Immature natural killer cell (primary cell): ENCODE measurements around the gene NIPSNAP3A. TPM values are rescaled to one million over a fixed set of nuclear protein-coding genes. Genes with fewer than 3 reads are reported as not detected.

Source experiments
- DNase-seq, 3 donors: peaks; one replicate each; pipeline ENCODE4 v3.0.0; 2022; ENCODE audit warnings: mixed read lengths in 1 of 3
- H3K27ac Mint-ChIP-seq, 6 donors: one replicate each; pipeline ENCODE4 v1.8.0; 2020; ENCODE audit warnings: mixed read lengths in 6 of 6, mild to moderate bottlenecking in 5 of 6, inconsistent platforms in 4 of 6, moderate library complexity in 3 of 6
- H3K27me3 Mint-ChIP-seq, 3 donors: one replicate each; pipeline ENCODE4 v1.8.0; 2020 to 2021; ENCODE audit warnings: low read depth in 3 of 3, mild to moderate bottlenecking in 3 of 3, mixed read lengths in 3 of 3, moderate library complexity in 3 of 3, inconsistent platforms in 1 of 3
- H3K36me3 Mint-ChIP-seq, 3 donors: one replicate each; pipeline ENCODE4 v1.8.0; 2020; ENCODE audit warnings: mixed read lengths in 3 of 3, inconsistent platforms in 2 of 3, mild to moderate bottlenecking in 2 of 3
- H3K4me1 Mint-ChIP-seq, 2 donors: one replicate each; pipeline ENCODE4 v1.8.0; 2020; ENCODE audit warnings: inconsistent platforms in 2 of 2, mild to moderate bottlenecking in 2 of 2, mixed read lengths in 2 of 2, moderate library complexity in 1 of 2
- H3K4me3 Mint-ChIP-seq, 5 donors: one replicate each; pipeline ENCODE4 v1.8.0; 2020; ENCODE audit warnings: mild to moderate bottlenecking in 5 of 5, mixed read lengths in 5 of 5, inconsistent platforms in 3 of 5, moderate library complexity in 3 of 5
- H3K9me3 Mint-ChIP-seq, 6 donors: one replicate each; pipeline ENCODE4 v1.8.0; 2020; ENCODE audit warnings: mild to moderate bottlenecking in 6 of 6, mixed read lengths in 6 of 6, inconsistent platforms in 4 of 6, moderate library complexity in 3 of 6
- polyA plus RNA-seq, 3 donors: library from polyadenylated mRNA; unstranded; fragments of 300-500 nt; fragmentation: Illumina TruSeq; gene quantifications; one replicate each; pipeline ENCODE4 v1.2.3, GENCODE V29; 2021

Gene NIPSNAP3A
- polyA plus RNA-seq, 3 donors from 2014 or later, result 28.2 to 58.0 (median 29.2) TPM

DNA sequence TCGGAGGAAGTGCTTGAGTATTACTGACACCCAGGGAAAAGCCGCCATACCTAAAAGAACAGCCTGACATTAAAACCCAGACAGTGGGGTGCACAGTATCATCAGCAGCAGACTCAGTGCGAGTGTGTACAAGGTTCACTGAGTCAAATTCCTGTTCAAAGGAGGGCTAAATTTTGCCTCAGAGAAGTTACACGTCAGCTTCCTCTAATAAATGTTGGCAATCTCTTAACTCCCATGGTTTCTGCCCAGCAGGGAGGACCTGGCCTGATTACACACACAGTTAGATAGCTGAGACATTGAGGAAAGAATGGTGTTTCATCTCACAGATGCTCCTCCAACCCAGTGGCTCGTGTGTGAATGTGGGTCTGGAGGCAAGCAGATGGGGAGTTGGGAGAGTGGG lies 54.6 kb downstream of the NIPSNAP3A start:
- no peaks in the 10 kb centered on the region for H3K36me3 Mint-ChIP-seq

GRCh38 chr9:104802906-104803305 lies 55.4 kb downstream of the NIPSNAP3A start:
- peaks cover 0 to 2% (median under 1%) of the 10 kb centered on the region in 3 donors for H3K27me3 Mint-ChIP-seq
- no peak overlapping the region for H3K27ac Mint-ChIP-seq
- H3K9me3 Mint-ChIP-seq, result no peaks in the 10 kb centered on the region
- DNase-seq, result no peak
- no peaks in the 10 kb centered on the region for H3K36me3 Mint-ChIP-seq
- no peaks in the 10 kb centered on the region for H3K4me1 Mint-ChIP-seq
- H3K4me3 Mint-ChIP-seq, result no peak overlapping the region

More for the DNA sequence above, 54.6 kb downstream of the NIPSNAP3A start:
- no peaks in the 10 kb centered on the region for H3K4me1 Mint-ChIP-seq
- no peak overlapping the region for H3K4me3 Mint-ChIP-seq
- DNase-seq, result no peak
- H3K27me3 Mint-ChIP-seq, result peaks cover 0 to 2% (median 2%) of the 10 kb centered on the region in 3 donors
- H3K27ac Mint-ChIP-seq, result no peak overlapping the region
- H3K9me3 Mint-ChIP-seq, result no peaks in the 10 kb centered on the region

GRCh38 chr9:104805441-104805840 lies 58.0 kb downstream of the NIPSNAP3A start:
- no peak for DNase-seq
- Mint-ChIP-seq H3K4me3 (no peak overlapping the region), H3K27me3 (peaks cover 0 to 3% (median 2%) of the 10 kb centered on the region in 3 donors), H3K36me3 (no peaks in the 10 kb centered on the region), H3K4me1 (no peaks in the 10 kb centered on the region), H3K27ac (no peak overlapping the region), H3K9me3 (no peaks in the 10 kb centered on the region)

DNA sequence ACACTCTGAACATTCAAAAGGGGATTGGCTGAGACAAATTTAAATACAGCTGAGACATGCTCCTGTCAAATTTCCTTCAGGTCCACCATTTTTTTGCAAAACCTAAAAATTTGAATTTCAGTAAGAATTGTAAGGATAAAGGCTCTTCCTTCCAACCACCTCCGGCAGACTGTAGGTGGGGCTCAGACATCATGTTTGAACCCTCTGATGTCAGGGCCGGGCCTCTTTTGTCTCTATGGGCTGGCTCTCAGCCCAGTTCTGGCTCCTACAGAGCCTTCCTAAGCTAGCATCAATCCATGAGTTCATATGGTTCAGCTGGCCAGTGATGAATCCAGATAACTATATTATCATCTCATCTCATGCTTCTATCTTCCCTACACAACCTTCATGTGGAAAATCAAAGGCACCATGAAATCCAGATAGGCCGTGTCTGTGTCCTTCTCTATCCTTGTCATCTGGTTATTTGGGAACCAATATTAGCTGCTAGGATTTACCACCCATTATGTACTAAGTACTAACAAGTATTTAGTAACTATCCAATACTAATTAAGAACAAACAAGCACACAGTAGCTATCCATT lies 60.6 kb downstream of the NIPSNAP3A start:
- H3K4me3 Mint-ChIP-seq, result no peak overlapping the region
- no peaks in the 10 kb centered on the region for H3K9me3 Mint-ChIP-seq
- H3K36me3 Mint-ChIP-seq, result no peaks in the 10 kb centered on the region
- H3K27me3 Mint-ChIP-seq, result peaks cover 0 to 3% (median 2%) of the 10 kb centered on the region in 3 donors
- H3K27ac Mint-ChIP-seq, result no peak overlapping the region
- no peak for DNase-seq
- H3K4me1 Mint-ChIP-seq, result no peaks in the 10 kb centered on the region

Other genes starting within 250 kb of the NIPSNAP3A start
- not detected for gene OR13F1, start 243.4 kb upstream of the NIPSNAP3A start, polyA plus RNA-seq
- not detected for gene OR13C4, start 220.5 kb upstream of the NIPSNAP3A start, polyA plus RNA-seq
- not detected for gene OR13C3, start 210.8 kb upstream of the NIPSNAP3A start, polyA plus RNA-seq
- gene OR13C8, start 178.5 kb upstream of the NIPSNAP3A start, polyA plus RNA-seq, result not detected
- not detected for gene OR13C5, start 148.3 kb upstream of the NIPSNAP3A start, polyA plus RNA-seq
- not detected for gene OR13C2, start 142.1 kb upstream of the NIPSNAP3A start, polyA plus RNA-seq
- gene OR13C9, start 129.5 kb upstream of the NIPSNAP3A start, polyA plus RNA-seq, result not detected
- not detected for gene OR13D1, start 53.2 kb upstream of the NIPSNAP3A start, polyA plus RNA-seq
- under 1 TPM in 2 of 3 donors, not detected in 1; 0.45 to 0.98 TPM for gene NIPSNAP3B, start 16.4 kb downstream of the NIPSNAP3A start, polyA plus RNA-seq
- under 1 TPM in 2 of 3 donors, not detected in 1; 0.09 to 0.10 TPM for gene ABCA1, start 180.5 kb downstream of the NIPSNAP3A start, polyA plus RNA-seq